ENCODE data around the gene PLXNA4. TPM values are rescaled to one million over a fixed set of nuclear protein-coding genes. Genes with fewer than 3 reads are reported as not detected.
A peak's percentile ranks its signal among the peaks of the same experiment; 100 is the strongest.

PLXNA4 gene
- total RNA-seq, 1 experiment from 2014 or later = not detected

DNA sequence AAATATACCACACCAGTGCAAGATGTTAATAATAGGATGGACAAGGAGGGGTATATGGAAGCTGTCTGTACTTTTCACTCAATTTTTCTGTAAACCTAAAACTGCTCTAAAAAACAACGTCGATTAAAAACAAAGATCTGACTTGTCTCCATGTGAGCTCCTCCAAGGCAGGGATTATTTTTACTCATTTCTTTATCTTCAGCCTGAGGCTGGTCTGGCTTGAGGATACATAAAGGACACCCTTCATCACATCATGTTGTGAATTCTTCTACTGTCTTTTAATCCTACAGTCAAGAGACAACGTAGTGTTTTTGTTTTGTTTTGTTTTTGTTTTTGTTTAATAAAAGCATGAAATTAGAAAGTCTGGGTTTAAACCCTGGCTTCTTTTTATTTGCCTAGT is 486.9 kb downstream of the PLXNA4 start:
- no peaks in the 10 kb centered on the region for H3K4me1 Mint-ChIP-seq (ENCODE audit: insufficient read depth, unreplicated experiment)
- no peak for DNase-seq (ENCODE audit: unreplicated experiment)
- no peaks in the 10 kb centered on the region for H3K36me3 Mint-ChIP-seq (ENCODE audit: insufficient read depth, unreplicated experiment)
- H3K27me3 Mint-ChIP-seq (ENCODE audit: insufficient read depth, unreplicated experiment) = peaks cover 6% of the 10 kb centered on the region
- intact Hi-C loops (cut with micrococcal nuclease) = no loop called here
- H3K9me3 Mint-ChIP-seq (ENCODE audit: unreplicated experiment) = no peaks in the 10 kb centered on the region
- BruUV-seq (replicated peaks) = no TSS peak
- CTCF ChIA-PET = no interaction called here
- no peak overlapping the region for H3K27ac Mint-ChIP-seq (ENCODE audit: low read depth, unreplicated experiment)
- POLR2A ChIA-PET = no interaction called here
- TF ChIP-seq, protein P1, sequence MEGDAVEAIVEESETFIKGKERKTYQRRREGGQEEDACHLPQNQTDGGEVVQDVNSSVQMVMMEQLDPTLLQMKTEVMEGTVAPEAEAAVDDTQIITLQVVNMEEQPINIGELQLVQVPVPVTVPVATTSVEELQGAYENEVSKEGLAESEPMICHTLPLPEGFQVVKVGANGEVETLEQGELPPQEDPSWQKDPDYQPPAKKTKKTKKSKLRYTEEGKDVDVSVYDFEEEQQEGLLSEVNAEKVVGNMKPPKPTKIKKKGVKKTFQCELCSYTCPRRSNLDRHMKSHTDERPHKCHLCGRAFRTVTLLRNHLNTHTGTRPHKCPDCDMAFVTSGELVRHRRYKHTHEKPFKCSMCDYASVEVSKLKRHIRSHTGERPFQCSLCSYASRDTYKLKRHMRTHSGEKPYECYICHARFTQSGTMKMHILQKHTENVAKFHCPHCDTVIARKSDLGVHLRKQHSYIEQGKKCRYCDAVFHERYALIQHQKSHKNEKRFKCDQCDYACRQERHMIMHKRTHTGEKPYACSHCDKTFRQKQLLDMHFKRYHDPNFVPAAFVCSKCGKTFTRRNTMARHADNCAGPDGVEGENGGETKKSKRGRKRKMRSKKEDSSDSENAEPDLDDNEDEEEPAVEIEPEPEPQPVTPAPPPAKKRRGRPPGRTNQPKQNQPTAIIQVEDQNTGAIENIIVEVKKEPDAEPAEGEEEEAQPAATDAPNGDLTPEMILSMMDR (IDR thresholded peaks at IDR 0.05; ENCODE audit: unreplicated experiment) = no peak
- H3K4me3 Mint-ChIP-seq (ENCODE audit: unreplicated experiment) = no peak overlapping the region

DNA sequence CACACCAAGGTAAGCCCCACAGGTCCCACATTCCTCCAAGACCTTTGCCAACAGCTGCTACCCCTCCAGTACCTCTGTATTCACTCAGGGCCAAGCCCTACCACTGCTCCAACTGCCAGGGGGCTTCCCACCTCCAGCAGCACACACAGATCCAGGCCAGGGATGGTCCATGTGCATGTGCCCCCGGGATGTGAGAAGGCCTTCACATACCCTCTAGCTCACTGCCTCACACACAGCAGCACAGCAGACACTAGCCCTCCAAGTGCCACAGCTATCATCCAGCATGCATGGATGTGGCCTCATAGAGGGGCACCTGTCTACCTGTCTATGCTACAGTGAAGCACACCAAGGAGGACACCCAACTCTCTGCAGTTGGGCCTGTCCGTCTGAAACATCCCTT is 488.8 kb downstream of the PLXNA4 start:
- BruUV-seq (replicated peaks) = no TSS peak
- H3K27me3 Mint-ChIP-seq (ENCODE audit: insufficient read depth, unreplicated experiment) = peaks cover 16% of the 10 kb centered on the region
- no peak for DNase-seq (ENCODE audit: unreplicated experiment)
- H3K27ac Mint-ChIP-seq (ENCODE audit: low read depth, unreplicated experiment) = no peak overlapping the region
- POLR2A ChIA-PET = no interaction called here
- TF ChIP-seq, protein P1 (IDR thresholded peaks at IDR 0.05; ENCODE audit: unreplicated experiment) = no peak
- H3K36me3 Mint-ChIP-seq (ENCODE audit: insufficient read depth, unreplicated experiment) = no peaks in the 10 kb centered on the region
- H3K9me3 Mint-ChIP-seq (ENCODE audit: unreplicated experiment) = no peaks in the 10 kb centered on the region
- no peak overlapping the region for H3K4me3 Mint-ChIP-seq (ENCODE audit: unreplicated experiment)
- H3K4me1 Mint-ChIP-seq (ENCODE audit: insufficient read depth, unreplicated experiment) = no peaks in the 10 kb centered on the region
- CTCF ChIA-PET = no interaction called here
- intact Hi-C loops (cut with micrococcal nuclease) = no loop called here

DNA sequence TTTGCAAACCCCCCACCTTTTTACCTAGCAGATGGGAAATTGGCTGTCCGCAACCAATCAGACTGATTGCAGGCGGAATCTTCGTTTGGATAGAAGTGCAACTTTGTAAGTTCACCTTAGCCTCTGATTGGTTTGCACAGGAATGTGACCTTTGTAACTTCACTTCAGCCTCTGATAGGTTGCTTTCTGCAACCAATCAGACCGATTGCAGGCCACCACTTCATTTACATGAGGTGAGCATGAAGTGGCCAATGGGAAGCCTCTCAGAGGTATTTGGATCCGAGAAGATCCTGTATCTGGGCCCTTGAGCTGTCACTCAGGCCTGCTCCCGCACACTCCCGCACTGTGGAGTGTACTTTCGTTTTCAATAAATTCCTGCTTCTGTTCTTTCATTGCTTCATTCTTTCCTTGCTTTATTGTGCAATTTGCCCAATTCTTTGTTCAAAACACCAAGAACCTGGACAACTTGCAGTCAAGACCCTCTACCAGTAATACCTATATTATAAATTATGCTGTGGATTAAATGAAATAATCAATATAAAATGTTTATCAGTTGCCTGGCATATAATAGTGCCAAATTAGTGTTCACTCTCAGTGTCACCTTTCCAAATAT is 491.4 kb downstream of the PLXNA4 start:
- DNase-seq (ENCODE audit: unreplicated experiment) = peak; percentile 26
- POLR2A ChIA-PET = no interaction called here
- CTCF ChIA-PET = no interaction called here
- Mint-ChIP-seq H3K27me3 (ENCODE audit: insufficient read depth, unreplicated experiment) (peaks cover 16% of the 10 kb centered on the region), H3K36me3 (ENCODE audit: insufficient read depth, unreplicated experiment) (no peaks in the 10 kb centered on the region), H3K4me1 (ENCODE audit: insufficient read depth, unreplicated experiment) (no peaks in the 10 kb centered on the region), H3K4me3 (ENCODE audit: unreplicated experiment) (no peak overlapping the region), H3K9me3 (ENCODE audit: unreplicated experiment) (no peaks in the 10 kb centered on the region), H3K27ac (ENCODE audit: low read depth, unreplicated experiment) (no peak overlapping the region)
- BruUV-seq (replicated peaks) = no TSS peak
- intact Hi-C loops (cut with micrococcal nuclease) = no loop called here
- TF ChIP-seq, protein P1 (IDR thresholded peaks at IDR 0.05; ENCODE audit: unreplicated experiment) = no peak

DNA sequence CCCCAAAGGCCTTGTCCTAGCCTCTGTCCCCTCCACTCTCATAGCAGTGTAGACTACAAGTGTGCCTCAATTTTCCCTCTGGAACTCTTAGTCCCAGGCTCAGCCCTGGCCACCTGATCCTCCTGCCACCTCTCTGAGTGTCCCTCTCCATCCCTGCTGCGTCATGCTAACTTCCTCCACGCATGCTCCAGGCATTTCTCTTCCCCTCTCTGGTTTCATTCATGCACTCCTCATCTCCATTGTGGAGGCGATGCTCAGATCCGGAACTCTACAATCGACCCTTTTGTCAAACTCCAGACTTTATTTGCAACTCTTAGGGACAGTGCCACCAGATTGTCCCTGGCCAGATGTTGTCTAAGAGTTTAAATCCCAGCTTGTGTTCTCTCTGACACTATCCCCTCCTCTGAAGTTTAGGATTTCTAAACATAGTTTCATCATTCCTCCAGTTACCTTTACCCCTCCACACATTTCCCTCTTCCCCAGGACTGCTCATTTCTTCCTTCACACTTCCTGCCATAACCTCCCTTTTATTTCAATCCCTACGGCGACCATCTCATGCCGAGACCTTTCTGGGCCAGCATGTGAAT is 492.6 kb downstream of the PLXNA4 start:
- DNase-seq (ENCODE audit: unreplicated experiment) = no peak
- Mint-ChIP-seq H3K27me3 (ENCODE audit: insufficient read depth, unreplicated experiment) (peaks cover 16% of the 10 kb centered on the region), H3K4me3 (ENCODE audit: unreplicated experiment) (no peak overlapping the region), H3K36me3 (ENCODE audit: insufficient read depth, unreplicated experiment) (no peaks in the 10 kb centered on the region), H3K4me1 (ENCODE audit: insufficient read depth, unreplicated experiment) (no peaks in the 10 kb centered on the region), H3K9me3 (ENCODE audit: unreplicated experiment) (no peaks in the 10 kb centered on the region), H3K27ac (ENCODE audit: low read depth, unreplicated experiment) (no peak overlapping the region)
- TF ChIP-seq, protein P1 (IDR thresholded peaks at IDR 0.05; ENCODE audit: unreplicated experiment) = no peak
- no TSS peak for BruUV-seq (replicated peaks)
- ChIA-PET CTCF (no interaction called here), POLR2A (no interaction called here)
- intact Hi-C loops (cut with micrococcal nuclease) = no loop called here
